NCI-H2107 treated with DMSO at 0.1 percent for 48 hours (cell line): ENCODE measurements around the gene GPRIN1.
"Not testable (repeated sequence)": the region's sequence is repeated elsewhere in the genome, so short reads cannot be mapped to it uniquely, and the experiment has no call there.

Experiments
- DNase-seq: peaks from one replicate; lab custom pipeline; 2025; ENCODE audit not compliant: unreplicated experiment; lab: John Stamatoyannopoulos, UW

GPRIN1 gene

DNA sequence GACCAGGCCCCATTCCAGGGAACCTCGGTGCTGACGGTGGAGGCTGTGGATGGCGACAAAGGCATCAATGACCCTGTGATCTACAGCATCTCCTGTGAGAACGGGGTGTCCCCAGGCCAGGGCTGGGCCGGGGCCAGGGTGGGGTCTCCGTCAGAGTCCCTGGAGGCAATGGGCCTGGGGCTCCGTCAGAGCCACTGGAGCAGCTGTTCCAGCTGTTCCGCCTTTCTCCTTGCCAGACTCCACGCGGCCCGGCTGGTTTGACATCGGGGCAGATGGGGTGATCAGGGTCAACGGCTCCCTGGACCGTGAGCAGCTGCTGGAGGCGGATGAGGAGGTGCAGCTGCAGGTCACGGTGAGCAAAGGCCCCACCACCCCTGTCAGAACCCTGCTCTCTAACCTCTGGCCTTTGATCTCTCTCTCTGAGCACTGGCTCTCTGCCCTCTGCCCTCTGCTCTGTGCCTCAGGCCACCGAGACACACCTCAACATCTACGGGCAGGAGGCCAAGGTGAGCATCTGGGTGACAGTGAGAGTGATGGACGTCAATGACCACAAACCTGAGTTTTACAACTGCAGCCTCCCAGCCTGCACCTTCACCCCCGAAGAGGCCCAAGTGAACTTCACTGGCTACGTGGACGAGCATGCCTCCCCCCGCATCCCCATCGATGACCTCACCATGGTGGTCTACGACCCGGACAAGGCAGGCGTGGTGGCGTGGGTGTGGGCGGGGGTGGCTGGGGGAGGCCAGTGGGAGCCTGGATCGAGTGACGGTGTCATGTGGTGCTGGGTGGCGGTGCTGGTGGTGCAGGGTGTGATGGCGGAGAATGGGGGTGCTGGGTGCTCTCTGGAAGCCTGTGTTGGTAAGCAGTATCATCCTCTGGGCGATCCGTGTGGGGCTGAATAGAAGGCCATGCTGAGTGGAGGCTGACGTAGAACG, 34.2 kb downstream of the GPRIN1 start:
- DNase-seq, result no peak

DNA sequence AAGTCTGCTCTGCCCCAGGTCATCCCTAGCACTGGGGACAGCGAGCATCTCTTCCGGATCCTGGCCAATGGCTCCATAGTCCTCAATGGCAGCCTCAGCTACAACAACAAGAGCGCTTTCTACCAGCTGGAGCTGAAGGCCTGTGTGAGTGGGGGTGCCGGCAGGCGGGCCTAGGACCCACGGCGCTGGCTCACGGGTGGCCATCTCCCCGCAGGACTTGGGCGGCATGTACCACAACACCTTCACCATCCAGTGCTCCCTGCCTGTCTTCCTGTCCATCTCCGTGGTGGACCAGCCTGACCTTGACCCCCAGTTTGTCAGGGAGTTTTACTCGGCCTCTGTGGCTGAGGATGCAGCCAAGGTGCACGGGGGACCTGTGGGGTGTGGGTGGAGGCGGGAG, 34.9 kb downstream of the GPRIN1 start:
- DNase-seq, result no peak

DNA sequence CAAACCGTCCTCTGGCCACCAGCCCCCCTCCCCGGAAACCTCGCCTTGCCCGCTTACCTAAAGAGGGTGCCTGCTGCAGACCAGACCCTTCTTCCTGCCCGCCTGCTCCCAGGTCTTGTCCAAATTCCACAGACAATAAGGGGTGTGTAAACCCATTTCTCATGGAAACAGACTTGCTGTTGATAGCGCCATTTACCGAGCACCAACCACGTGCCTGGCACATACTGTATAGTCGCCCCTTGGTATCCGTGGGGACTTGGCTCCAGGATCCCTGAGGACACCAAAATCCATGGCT, 35.7 kb downstream of the GPRIN1 start:
- no peak for DNase-seq

DNA sequence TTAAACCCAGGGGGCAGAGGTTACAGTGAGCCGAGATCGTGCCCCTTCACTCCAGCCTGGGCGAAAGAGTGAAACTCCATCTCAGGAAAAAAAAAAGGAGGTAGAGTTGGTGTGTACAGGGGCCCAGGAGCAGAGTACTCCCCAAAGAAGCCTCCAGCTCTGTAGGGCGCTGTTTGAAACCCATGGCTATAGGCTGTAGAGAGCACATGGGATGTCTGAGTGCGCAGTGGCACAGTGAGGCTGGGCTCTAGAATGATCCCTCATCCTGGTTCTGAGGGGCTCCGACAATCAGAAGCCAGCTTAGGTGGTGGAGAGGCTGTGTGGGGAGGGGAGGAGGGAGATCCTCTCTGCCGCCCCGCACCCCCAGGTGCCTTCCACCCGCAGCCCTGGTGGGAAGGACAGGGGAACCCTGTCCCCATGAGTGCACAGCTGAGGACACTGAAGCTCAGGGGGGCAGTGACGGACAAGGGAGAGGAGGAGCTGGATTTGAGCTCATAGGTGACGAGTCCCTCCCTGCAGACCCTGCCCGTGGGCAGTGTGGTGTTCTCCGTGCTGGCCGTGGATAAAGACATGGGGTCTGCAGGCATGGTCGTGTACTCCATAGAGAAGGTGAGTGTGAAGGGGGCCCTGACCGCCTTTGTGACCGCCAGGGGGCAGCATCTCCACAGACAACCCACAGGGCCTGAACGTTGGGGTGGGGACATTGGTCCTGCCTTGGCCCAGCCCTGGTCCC, 36.2 kb downstream of the GPRIN1 start:
- DNase-seq, result peak; percentile 5

DNA sequence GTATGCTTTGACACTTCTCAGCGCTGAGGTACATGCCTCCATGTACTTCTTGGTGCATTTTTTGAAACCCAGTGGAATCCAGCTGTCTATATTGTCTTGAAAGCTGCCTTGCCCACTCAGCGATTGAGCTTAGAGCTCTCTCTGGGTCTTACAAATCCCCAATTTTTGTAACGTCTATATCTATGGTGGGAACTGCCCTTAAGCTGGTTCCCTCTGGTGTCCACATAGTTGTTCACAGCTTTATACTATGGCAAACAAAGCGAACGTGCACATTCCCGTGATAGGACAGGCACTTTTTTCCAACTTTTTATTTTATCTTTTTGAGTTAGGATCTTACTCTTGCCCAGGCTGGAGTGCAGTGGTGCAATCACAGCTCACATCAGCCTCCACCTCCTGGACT, 39.9 kb downstream of the GPRIN1 start:
- no peak for DNase-seq

DNA sequence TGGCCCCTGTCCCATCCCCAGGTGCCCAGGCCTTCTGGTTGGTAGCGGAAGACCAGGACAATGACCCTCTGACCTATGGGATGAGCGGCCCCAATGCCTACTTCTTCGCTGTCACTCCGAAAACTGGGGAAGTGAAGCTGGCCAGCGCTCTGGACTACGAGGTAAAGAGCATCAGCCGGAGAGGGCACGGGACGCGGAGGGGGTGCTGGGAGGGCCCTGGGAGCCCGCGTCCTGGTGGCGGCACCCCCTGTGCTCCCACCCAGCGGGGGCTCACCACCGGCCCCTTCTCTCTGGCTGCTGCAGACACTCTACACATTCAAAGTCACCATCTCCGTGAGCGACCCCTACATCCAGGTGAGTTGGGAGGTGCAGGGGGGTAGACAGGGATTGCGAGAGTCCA, 41.3 kb downstream of the GPRIN1 start:
- no peak for DNase-seq

GRCh38 chr5:176565760-176566288, 44.1 kb downstream of the GPRIN1 start:
- no peak for DNase-seq

DNA sequence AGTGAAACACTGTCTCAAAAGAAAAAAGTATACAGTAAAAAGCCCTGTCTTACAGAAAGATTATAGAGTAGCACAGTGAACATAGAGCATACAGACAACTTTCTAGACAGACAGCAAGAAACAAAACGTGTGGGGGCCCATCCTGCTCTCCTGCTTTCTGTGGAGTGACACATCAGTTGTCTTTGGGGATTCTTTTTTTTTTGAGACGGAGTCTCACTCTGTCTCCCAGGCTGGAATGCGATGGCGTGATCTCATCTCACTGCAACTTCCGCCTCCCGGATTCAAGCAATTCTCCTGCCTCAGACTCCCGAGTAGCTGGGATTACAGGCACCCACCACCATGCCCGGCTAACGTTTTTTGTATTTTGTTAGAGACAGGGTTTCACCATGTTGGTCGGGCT, 46.0 kb downstream of the GPRIN1 start:
- no peak for DNase-seq

DNA sequence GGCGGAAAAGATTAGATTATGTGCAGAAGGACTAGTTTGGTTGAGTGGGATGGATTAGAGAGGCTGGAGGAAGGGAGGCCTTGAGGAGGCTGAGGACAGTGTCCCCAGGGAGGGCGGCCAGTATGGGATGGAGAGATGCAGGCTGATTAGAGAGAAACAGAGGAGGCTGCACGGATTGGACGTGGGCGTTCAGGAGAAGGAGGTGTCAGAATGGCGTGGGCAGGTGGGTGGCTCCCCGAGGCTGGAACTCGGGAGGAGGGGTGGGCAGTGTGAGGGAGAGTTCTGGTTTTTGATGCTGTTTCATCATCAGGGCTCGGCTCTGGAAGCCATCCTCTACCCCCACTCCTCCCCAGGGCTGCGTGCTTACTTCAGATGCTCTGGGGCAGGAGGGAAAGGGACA, 47.8 kb downstream of the GPRIN1 start:
- no peak for DNase-seq

DNA sequence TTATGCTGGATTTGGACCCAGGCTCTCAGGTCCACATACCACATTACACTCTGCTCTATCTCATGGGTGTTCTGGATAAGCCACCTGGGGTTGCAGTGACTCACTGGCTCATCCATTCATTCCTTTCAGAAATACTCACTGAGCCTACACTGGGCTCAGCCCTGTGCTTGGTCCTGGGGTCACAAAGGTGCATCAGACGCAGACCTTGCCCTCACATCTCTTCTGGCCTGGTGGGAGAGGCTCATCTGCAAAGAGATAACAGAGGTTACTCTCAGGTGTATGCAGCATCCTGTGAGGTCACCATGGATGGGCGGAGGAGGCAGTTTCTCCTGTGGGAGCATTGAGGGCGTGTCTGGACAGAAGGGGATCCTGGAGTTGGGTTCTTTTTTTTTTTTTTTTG, 48.7 kb downstream of the GPRIN1 start:
- no peak for DNase-seq

- DNase-seq, result no peak
These were observed 49.6 kb downstream of the GPRIN1 start for GRCh38 chr5:176560364-176560763.

DNA sequence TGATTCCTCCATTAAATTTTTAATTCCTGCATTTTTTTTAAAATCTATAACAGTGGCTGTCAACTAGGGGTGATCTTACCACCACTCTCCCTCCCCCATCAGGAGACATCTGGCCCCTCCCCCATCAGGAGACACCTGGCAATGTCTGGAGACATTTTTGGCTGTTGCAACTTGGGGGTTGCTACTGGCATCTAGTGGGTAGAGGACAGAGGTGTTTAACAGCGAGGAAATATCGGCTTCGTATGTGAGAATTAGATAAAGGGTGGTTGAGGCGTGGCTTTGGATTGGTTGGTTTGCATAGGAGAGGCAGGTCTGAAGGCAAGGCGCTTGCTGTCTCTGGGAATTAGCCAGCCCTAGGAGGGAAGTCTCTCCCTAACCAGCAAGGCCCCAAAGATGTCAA, 50.3 kb downstream of the GPRIN1 start:
- peak; percentile 14 for DNase-seq

GRCh38 chr5:176557846-176558245, 52.1 kb downstream of the GPRIN1 start:
- no peak for DNase-seq

DNA sequence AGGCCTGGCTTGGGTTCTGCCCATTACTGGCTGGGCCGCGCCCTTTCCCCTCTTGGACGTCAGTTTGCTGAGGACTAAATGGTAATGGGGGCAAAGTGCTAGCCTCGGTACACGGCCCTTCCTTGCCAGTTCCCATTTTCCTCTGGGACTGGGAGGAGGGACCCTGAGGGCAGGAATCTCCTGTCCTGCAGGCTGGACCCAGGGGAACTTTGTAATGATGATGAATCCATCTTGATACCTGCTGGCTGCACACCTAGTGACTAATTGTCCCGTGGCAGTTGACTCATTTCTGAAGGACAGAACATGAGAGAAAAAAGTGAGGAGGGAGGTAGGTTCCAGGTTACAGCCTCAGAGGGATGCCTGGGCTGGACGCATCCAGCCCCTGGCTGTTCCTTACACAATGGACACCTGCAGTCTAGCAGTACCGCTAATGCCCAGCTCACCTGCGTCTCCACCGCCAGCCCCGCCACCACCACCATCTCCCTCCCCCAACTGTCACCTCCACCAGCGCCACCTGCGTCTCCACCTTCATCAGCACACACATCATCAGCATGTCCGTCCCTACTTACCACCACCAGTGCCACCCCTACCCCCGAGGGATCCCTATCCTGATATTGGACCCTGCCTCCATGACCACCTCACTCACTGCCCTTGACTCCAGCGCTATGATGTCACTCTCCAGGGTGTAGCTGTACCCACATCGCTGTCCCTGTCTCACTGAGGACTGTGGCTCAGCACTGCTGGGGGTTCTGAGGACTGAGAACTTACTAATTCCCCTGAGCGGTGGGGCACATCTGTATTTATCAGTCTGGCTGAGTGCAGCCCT, 56.5 kb downstream of the GPRIN1 start:
- DNase-seq, result no peak

DNA sequence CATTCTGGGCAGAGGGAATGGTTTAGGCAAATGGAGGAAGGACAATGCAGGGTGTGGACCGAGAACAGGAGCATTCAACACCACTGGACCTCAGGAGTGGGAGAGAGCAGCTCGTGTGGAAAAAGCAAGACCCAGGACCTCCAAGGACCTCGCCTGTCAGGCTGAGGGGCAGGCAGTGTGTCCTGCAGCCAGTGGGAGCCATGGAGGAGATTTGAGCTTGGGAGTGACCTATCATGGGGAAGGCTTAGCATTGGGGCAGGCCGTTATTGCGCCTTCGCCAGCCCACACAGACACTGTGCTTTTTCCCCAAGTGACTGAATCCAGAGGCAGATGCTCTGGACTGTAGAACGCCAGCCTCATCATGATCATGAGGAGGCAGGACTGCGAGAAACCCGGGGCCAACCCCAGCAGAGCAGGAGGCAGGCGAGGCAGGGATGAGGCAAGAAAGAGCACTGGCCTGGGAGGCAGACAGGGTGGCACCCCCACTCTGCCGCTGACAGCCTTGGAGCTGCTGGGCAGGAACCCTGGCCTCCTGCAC, 57.6 kb downstream of the GPRIN1 start:
- no peak for DNase-seq

- not testable (repeated sequence) for DNase-seq
These were observed 59.0 kb downstream of the GPRIN1 start for GRCh38 chr5:176550937-176551336.

GRCh38 chr5:176550275-176550831, 59.6 kb downstream of the GPRIN1 start:
- DNase-seq, result no peak

GRCh38 chr5:176549871-176550270, 60.1 kb downstream of the GPRIN1 start:
- no peak for DNase-seq

GRCh38 chr5:176548967-176549444, 61.0 kb downstream of the GPRIN1 start, which contains the start of gene CDHR2:
CDHR2 (plus strand) TSS chr5:176549342; CDS start chr5:176565353, 16,011 bp downstream.
- DNase-seq, result no peak

DNA sequence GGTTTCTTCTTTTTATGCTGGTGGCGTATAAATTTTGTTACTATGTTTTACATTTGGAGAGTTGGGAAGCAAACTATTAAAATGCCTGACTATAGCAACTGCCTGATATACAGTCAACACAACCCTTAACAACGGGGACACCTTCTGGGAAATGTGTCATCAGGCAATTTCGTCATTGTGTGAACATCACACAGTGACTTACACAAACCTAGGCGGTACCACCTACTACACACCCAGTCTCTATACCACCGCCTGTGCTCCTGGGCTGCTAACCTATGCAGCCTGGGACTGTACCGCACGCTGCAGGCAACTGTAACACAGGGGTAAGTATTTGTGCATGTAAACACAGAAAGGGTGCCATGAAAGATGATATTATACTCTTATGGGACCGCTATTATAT, 62.2 kb downstream of the GPRIN1 start:
- DNase-seq, result no peak
